Loucy (cell line): ENCODE data around the gene MYH9.

Experiments used
- CTCF ChIP-seq: fragments of 200-600 bp; sonication (generic); conservative IDR thresholded peaks from 2 replicates; pipeline ENCODE4 v1.5.1; 2014; ENCODE audit warnings: mild to moderate bottlenecking, antibody characterized with exemption, low read length
- EZH2phosphoT487 ChIP-seq: fragments of 200-600 bp; IDR thresholded peaks from 2 replicates; pipeline ENCODE4 v1.6.1; 2018; ENCODE audit warnings: antibody characterized with exemption, mild to moderate bottlenecking, moderate library complexity, borderline replicate concordance

DNA sequence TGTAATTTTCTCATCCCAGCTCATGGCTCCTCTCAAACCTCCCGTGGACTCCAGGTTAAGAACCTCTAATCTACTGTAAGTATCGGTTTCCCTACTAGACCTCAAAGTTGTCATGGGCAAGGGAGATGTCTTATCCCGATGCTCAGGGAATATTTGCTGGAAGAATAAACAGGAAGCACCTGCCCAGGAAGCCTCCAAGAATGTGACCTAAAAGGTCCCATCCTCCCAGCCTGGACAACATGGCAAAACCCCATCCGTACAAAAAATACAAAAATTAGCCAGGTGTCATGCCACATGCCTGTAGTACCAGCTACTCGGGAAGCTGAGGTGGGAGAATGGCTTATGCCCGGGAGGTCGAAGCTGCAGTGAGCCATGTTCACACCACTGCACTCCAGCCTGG lies 72.4 kb downstream of the MYH9 start:
- TF ChIP-seq CTCF (no peak), EZH2phosphoT487 (no peak)
